NCI-H510A treated with DMSO at 0.1 percent for 48 hours (cell line): Measurements from ENCODE around the gene SLC25A26.

Experiments used
- DNase-seq: peaks from one replicate; lab custom pipeline; 2025; lab: John Stamatoyannopoulos, UW

Gene SLC25A26

GRCh38 chr3:66326340-66326739 is 105.5 kb downstream of the SLC25A26 start:
- DNase-seq, result no peak

- DNase-seq, result no peak
These were observed 114.9 kb downstream of the SLC25A26 start for GRCh38 chr3:66335671-66336070.

- no peak for DNase-seq
These were observed 115.5 kb downstream of the SLC25A26 start for GRCh38 chr3:66336333-66336766.

- no peak for DNase-seq
These were observed 118.1 kb downstream of the SLC25A26 start for GRCh38 chr3:66338927-66339326.

GRCh38 chr3:66342717-66343356 is 122.0 kb downstream of the SLC25A26 start:
- DNase-seq, result no peak

- DNase-seq, result no peak
These were observed 123.6 kb downstream of the SLC25A26 start for GRCh38 chr3:66344391-66344811.

- no peak for DNase-seq
These were observed 124.2 kb downstream of the SLC25A26 start for GRCh38 chr3:66344848-66345578.

- no peak for DNase-seq
These were observed 127.9 kb downstream of the SLC25A26 start for GRCh38 chr3:66348704-66349103.

GRCh38 chr3:66350601-66351000 is 129.8 kb downstream of the SLC25A26 start:
- DNase-seq, result no peak

GRCh38 chr3:66353039-66353438 is 132.2 kb downstream of the SLC25A26 start:
- no peak for DNase-seq

GRCh38 chr3:66353530-66353929 is 132.7 kb downstream of the SLC25A26 start:
- no peak for DNase-seq

GRCh38 chr3:66354001-66354400 is 133.2 kb downstream of the SLC25A26 start:
- no peak for DNase-seq

GRCh38 chr3:66355394-66355793 is 134.6 kb downstream of the SLC25A26 start:
- no peak for DNase-seq

- DNase-seq, result no peak
These were observed 135.2 kb downstream of the SLC25A26 start for GRCh38 chr3:66355997-66356396.

- no peak for DNase-seq
These were observed 140.6 kb downstream of the SLC25A26 start for GRCh38 chr3:66361356-66361755.

GRCh38 chr3:66362541-66362941 is 141.7 kb downstream of the SLC25A26 start:
- DNase-seq, result no peak

- DNase-seq, result no peak
These were observed 142.3 kb downstream of the SLC25A26 start for GRCh38 chr3:66363148-66363547.

GRCh38 chr3:66365080-66365479 is 144.3 kb downstream of the SLC25A26 start:
- DNase-seq, result no peak

GRCh38 chr3:66366747-66367146 is 145.9 kb downstream of the SLC25A26 start:
- no peak for DNase-seq

GRCh38 chr3:66367979-66368378 is 147.2 kb downstream of the SLC25A26 start:
- DNase-seq, result no peak

- DNase-seq, result no peak
These were observed 149.4 kb downstream of the SLC25A26 start for GRCh38 chr3:66370179-66370578.

GRCh38 chr3:66371432-66371831 is 150.6 kb downstream of the SLC25A26 start:
- no peak for DNase-seq

GRCh38 chr3:66372681-66373350 is 152.0 kb downstream of the SLC25A26 start:
- peak; percentile 11 for DNase-seq
